MM.1S (cell line): Measurements from ENCODE around the gene INSC.

Source experiments
- DNase-seq: peaks from one replicate; pipeline ENCODE4 v3.0.0-alpha.2; 2015
- H2AFZ ChIP-seq: fragments of 300-600 bp; sonication (generic); 2 replicates; pipeline ENCODE4 v1.6.0; 2016; ENCODE audit warnings: antibody characterized with exemption, low read length
- H3F3A ChIP-seq: fragments of 300-600 bp; sonication (generic); 2 replicates; pipeline ENCODE4 v1.6.1; 2016; ENCODE audit warnings: mild to moderate bottlenecking, antibody characterized with exemption, low read length, moderate library complexity, mixed read lengths; ENCODE audit not compliant: insufficient read depth
- H3K27ac ChIP-seq: fragments of 300-600 bp; sonication (generic); 2 replicates; pipeline ENCODE4 v1.5.1; 2016; ENCODE audit warnings: mild to moderate bottlenecking, low read length
- H3K27me3 ChIP-seq: fragments of 300-600 bp; sonication (generic); replicated peaks from 2 replicates; pipeline ENCODE4 v1.6.0; 2016; ENCODE audit warnings: low read length; ENCODE audit not compliant: insufficient read depth
- H3K36me3 ChIP-seq: fragments of 300-600 bp; sonication (generic); replicated peaks from 2 replicates; pipeline ENCODE4 v1.6.1; 2016; ENCODE audit warnings: mild to moderate bottlenecking, low read length, mixed read lengths; ENCODE audit not compliant: insufficient read depth
- H3K4me1 ChIP-seq: fragments of 300-600 bp; sonication (generic); 2 replicates; pipeline ENCODE4 v1.6.1; 2016; ENCODE audit warnings: low read length, mixed read lengths
- H3K4me2 ChIP-seq: fragments of 300-600 bp; sonication (generic); 2 replicates; pipeline ENCODE4 v1.6.0; 2016; ENCODE audit warnings: low read depth, low read length
- H3K4me3 ChIP-seq: fragments of 300-600 bp; sonication (generic); 2 replicates; pipeline ENCODE4 v1.5.1; 2016; ENCODE audit warnings: low read length, mixed read lengths
- H3K79me2 ChIP-seq: fragments of 300-600 bp; sonication (generic); 2 replicates; pipeline ENCODE4 v1.6.1; 2016; ENCODE audit warnings: mixed run types, low read length, mixed read lengths
- H3K9ac ChIP-seq: fragments of 300-600 bp; sonication (generic); 2 replicates; pipeline ENCODE4 v1.6.1; 2016; ENCODE audit warnings: low read length, mixed read lengths
- H3K9me2 ChIP-seq: fragments of 300-600 bp; sonication (generic); replicated peaks from 2 replicates; pipeline ENCODE4 v1.6.1; 2016; ENCODE audit warnings: mild to moderate bottlenecking, low read length, mixed read lengths; ENCODE audit not compliant: insufficient read depth
- H3K9me3 ChIP-seq: fragments of 300-600 bp; sonication (generic); replicated peaks from 2 replicates; pipeline ENCODE4 v1.6.1; 2016; ENCODE audit warnings: mild to moderate bottlenecking, low read length, mixed read lengths; ENCODE audit not compliant: insufficient read depth
- H4K20me1 ChIP-seq: fragments of 300-600 bp; sonication (generic); 2 replicates; pipeline ENCODE4 v1.6.1; 2016; ENCODE audit warnings: mild to moderate bottlenecking, low read length, moderate library complexity, mixed read lengths; ENCODE audit not compliant: insufficient read depth
- CTCF ChIP-seq: fragments of 300-600 bp; sonication (generic); IDR thresholded peaks from 2 replicates; pipeline ENCODE4 v1.5.1; 2016; ENCODE audit warnings: antibody characterized with exemption, low read length, mixed read lengths
- EZH2 ChIP-seq: fragments of 300-600 bp; sonication (generic); optimal IDR thresholded peaks from 2 replicates; pipeline ENCODE3; 2017; ENCODE audit warnings: low read depth, mild to moderate bottlenecking, antibody characterized with exemption, low read length, mixed read lengths
- EZH2phosphoT487 ChIP-seq: fragments of 300-600 bp; sonication (generic); IDR thresholded peaks from 2 replicates; pipeline ENCODE4 v1.6.1; 2018; ENCODE audit warnings: antibody characterized with exemption, low read length

The INSC gene

DNA sequence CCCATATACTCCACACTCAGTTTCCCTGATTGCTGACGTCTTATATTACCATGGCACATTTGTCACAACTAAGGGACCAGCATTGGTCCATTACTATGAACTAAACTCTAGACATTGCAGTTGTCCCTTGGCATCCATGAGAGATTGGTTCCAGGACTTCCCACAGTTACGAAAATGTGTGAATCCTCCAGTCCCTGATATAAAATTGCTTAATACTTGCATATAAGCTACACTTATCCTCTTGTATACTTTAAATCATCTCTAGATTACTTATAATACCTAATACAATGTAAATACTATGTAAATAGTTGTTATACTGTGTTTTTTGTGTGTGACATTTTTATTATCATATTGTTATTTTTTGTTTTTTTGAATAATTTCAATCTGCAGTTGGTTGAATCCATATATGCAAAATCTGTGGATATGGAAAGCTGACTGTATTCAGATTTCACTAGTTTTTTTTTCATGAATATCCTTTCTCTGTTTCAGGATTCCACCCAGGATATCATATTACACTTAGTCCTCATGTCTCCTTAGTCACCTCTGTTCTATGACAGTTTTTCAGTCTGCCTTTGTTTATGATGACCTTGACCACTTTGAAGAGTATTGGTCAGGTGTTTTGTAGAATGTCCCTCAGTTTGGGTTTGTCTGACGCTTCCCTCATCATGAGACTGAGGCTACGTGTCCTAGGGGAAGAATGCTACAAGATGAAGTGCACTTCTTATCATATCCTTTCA, 55.3 kb downstream of the INSC start:
- Histone ChIP-seq H3K4me3 (no peak overlapping the region), H3K9ac (no peak overlapping the region), H3K9me2 (no peaks in the 10 kb centered on the region), H2AFZ (no peak overlapping the region), H3K27me3 (no peaks in the 10 kb centered on the region), H3K9me3 (no peaks in the 10 kb centered on the region), H3K4me2 (no peak overlapping the region), H3K27ac (no peak overlapping the region), H3K36me3 (no peaks in the 10 kb centered on the region), H3F3A (no peaks in the 10 kb centered on the region), H3K79me2 (no peaks in the 10 kb centered on the region), H4K20me1 (no peaks in the 10 kb centered on the region), H3K4me1 (no peaks in the 10 kb centered on the region)
- no peak for DNase-seq
- TF ChIP-seq CTCF, result no peak
- no peak for TF ChIP-seq EZH2
- TF ChIP-seq EZH2phosphoT487, result no peak

DNA sequence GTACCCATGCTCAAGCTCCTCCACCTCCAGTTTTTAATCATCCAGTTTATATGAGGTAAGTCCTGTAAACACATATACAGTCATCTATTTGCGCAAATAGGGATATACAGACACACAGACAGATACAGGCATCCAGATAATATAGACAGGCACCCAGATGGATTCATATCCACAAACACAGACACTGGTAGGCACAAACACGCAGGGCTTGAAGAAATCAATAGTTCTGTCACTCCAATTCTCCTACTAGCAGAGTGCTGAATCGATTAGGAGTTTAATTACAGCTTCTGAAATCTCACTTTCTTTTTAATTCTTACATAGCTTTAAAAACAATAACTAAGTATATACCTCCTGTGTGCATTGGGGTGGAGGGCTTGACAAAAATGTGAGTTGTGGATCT, 56.0 kb downstream of the INSC start:
- Histone ChIP-seq H3K4me1 (no peaks in the 10 kb centered on the region), H3K27ac (no peak overlapping the region), H3K27me3 (no peaks in the 10 kb centered on the region), H3K9me2 (no peaks in the 10 kb centered on the region), H3F3A (no peaks in the 10 kb centered on the region), H2AFZ (no peak overlapping the region), H3K36me3 (no peaks in the 10 kb centered on the region), H3K79me2 (no peaks in the 10 kb centered on the region), H3K9ac (no peak overlapping the region), H3K4me2 (no peak overlapping the region), H3K4me3 (no peak overlapping the region), H4K20me1 (no peaks in the 10 kb centered on the region), H3K9me3 (no peaks in the 10 kb centered on the region)
- TF ChIP-seq EZH2phosphoT487, result no peak
- TF ChIP-seq CTCF, result no peak
- TF ChIP-seq EZH2, result no peak
- no peak for DNase-seq

- Histone ChIP-seq H4K20me1 (no peaks in the 10 kb centered on the region), H3K27ac (no peak overlapping the region), H3K4me1 (no peaks in the 10 kb centered on the region; the same call in 1 of the 2 replicates), H3K4me3 (no peak overlapping the region), H3F3A (no peaks in the 10 kb centered on the region), H3K27me3 (no peaks in the 10 kb centered on the region), H3K9me2 (no peaks in the 10 kb centered on the region), H2AFZ (no peak overlapping the region), H3K36me3 (no peaks in the 10 kb centered on the region), H3K4me2 (no peak overlapping the region), H3K9ac (no peak overlapping the region), H3K79me2 (no peaks in the 10 kb centered on the region), H3K9me3 (no peaks in the 10 kb centered on the region)
- TF ChIP-seq EZH2 (no peak), EZH2phosphoT487 (no peak), CTCF (no peak)
- no peak for DNase-seq
These were observed 57.2 kb downstream of the INSC start for GRCh38 chr11:15171956-15172355.
